T-helper 2 cell treated with Interferon-gamma antibody and Interleukin-4, amounts not matched to agents 5 μg/mL and 100 μg/mL, for 36 hours (primary cell): ENCODE data around the gene KCNMB4.

Experiments used
- DNase-seq: peaks from one replicate; pipeline ENCODE4 v3.0.0; 2021; ENCODE audit warnings: low spot score
- H3K27ac Mint-ChIP-seq: one replicate; pipeline ENCODE4 v1.8.0; 2021; ENCODE audit warnings: mild to moderate bottlenecking, mixed read lengths
- H3K27me3 Mint-ChIP-seq: one replicate; pipeline ENCODE4 v1.8.0; 2021; ENCODE audit warnings: low read depth, mixed read lengths
- H3K36me3 Mint-ChIP-seq: one replicate; pipeline ENCODE4 v1.8.0; 2021; ENCODE audit warnings: low read depth, mixed read lengths
- H3K4me1 Mint-ChIP-seq: one replicate; pipeline ENCODE4 v1.8.0; 2021; ENCODE audit warnings: low read depth, mixed read lengths
- H3K4me3 Mint-ChIP-seq: one replicate; pipeline ENCODE4 v1.8.0; 2022; ENCODE audit warnings: mild to moderate bottlenecking, moderate library complexity, mixed read lengths
- H3K9me3 Mint-ChIP-seq: one replicate; pipeline ENCODE4 v1.8.0; 2021; ENCODE audit warnings: mixed read lengths

Gene KCNMB4

DNA sequence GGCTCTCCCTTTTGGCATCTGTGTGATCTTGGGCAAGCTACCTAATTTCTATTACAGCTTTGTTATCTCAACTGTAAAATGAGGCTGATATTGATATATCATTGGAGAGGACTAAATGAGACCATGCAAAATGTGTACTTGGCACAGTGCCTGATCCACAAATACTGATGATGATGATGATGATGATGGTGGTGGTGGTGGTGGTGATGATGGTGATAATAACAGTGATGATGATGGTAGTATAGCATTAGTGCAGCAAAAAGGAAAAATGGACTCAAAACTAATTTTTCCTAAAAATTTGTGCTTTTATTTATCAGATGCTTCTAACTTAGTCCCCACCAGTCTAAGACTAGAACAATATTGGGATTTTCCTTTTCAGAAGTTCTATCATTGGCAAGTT is 70.7 kb downstream of the KCNMB4 start:
- Mint-ChIP-seq H3K4me3 (no peak overlapping the region), H3K36me3 (no peaks in the 10 kb centered on the region), H3K4me1 (no peaks in the 10 kb centered on the region), H3K9me3 (no peaks in the 10 kb centered on the region), H3K27me3 (no peaks in the 10 kb centered on the region), H3K27ac (no peak overlapping the region)
- DNase-seq, result no peak

- Mint-ChIP-seq H3K9me3 (no peaks in the 10 kb centered on the region), H3K4me3 (no peak overlapping the region), H3K27me3 (no peaks in the 10 kb centered on the region), H3K27ac (no peak overlapping the region), H3K4me1 (no peaks in the 10 kb centered on the region), H3K36me3 (no peaks in the 10 kb centered on the region)
- no peak for DNase-seq
Observed at GRCh38 chr12:70443062-70443673, 77.1 kb downstream of the KCNMB4 start.

DNA sequence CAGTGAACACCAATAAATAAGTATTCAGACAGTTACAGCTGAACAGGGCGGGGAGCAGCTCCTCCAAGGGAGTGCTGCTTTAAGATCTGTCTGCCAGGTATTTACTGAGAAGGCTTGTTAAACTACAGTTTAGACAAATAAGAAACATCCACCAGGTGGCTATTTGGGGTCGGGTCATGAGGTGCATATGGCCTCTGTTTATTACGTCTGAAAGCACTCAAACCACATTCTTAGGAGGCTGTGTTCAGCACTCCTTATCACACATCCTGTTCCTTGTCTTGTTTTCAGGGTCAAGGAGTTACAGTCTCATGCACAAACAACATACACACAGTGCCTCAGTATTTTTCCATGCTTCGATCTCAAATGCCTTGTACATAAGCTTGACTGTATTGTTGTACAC is 78.8 kb downstream of the KCNMB4 start:
- H3K27ac Mint-ChIP-seq, result no peak overlapping the region
- no peaks in the 10 kb centered on the region for H3K36me3 Mint-ChIP-seq
- H3K4me1 Mint-ChIP-seq, result no peaks in the 10 kb centered on the region
- no peaks in the 10 kb centered on the region for H3K27me3 Mint-ChIP-seq
- no peak for DNase-seq
- H3K4me3 Mint-ChIP-seq, result no peak overlapping the region
- peaks cover 6% of the 10 kb centered on the region for H3K9me3 Mint-ChIP-seq

DNA sequence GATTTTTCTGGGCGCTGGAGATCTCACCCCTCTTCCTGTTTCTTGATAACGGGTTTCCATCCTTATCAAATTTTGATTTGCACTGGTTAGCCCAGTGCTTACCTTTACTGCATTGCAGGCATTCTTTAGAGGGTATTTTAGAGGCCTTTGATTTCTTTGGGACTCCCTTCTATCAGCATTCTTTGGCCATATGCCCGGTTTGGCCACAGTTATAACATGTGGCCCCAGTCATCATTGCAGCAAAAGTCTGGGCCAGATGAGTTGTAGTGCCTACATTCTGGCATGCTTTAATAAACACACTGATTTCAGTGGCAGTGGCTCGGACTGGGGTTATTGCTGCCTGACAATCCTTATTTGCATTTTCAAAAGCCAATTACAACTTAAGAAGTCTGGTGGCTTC is 82.3 kb downstream of the KCNMB4 start:
- no peak for DNase-seq
- no peak overlapping the region for H3K27ac Mint-ChIP-seq
- H3K4me3 Mint-ChIP-seq, result no peak overlapping the region
- no peaks in the 10 kb centered on the region for H3K4me1 Mint-ChIP-seq
- H3K36me3 Mint-ChIP-seq, result no peaks in the 10 kb centered on the region
- H3K27me3 Mint-ChIP-seq, result no peaks in the 10 kb centered on the region
- peaks cover 9% of the 10 kb centered on the region for H3K9me3 Mint-ChIP-seq

- no peaks in the 10 kb centered on the region for H3K4me1 Mint-ChIP-seq
- no peak overlapping the region for H3K4me3 Mint-ChIP-seq
- DNase-seq, result no peak
- no peaks in the 10 kb centered on the region for H3K27me3 Mint-ChIP-seq
- H3K27ac Mint-ChIP-seq, result no peak overlapping the region
- H3K36me3 Mint-ChIP-seq, result no peaks in the 10 kb centered on the region
- H3K9me3 Mint-ChIP-seq, result peaks cover 9% of the 10 kb centered on the region
Observed at GRCh38 chr12:70449074-70449752, 83.1 kb downstream of the KCNMB4 start.

DNA sequence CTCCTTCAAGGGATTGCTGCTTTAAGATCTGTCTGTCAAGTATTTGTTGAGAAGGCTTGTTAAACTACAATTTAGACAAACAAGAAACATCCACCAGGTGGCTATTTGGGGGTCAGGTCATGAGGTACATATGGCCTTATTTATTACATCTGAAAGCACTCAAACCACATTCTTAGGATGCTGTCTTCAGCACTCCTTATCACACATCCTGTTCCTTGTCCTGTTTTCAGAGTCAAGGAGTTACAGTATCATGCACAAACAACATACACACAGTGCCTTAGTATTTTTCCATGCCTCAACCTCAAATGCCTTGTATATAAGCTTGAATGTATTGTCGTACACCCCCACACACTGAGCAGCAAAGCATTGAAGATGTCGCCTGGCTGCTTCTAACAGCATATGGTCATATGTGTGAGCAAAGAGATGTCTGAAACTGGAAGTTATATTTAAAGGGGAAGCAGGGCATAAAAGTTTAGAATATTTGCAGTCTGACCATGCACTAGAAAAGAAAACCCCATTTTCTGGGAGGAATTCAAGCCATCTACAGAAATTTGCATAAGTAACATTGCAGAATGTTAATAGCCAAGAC is 83.8 kb downstream of the KCNMB4 start:
- H3K27ac Mint-ChIP-seq, result no peak overlapping the region
- no peak overlapping the region for H3K4me3 Mint-ChIP-seq
- H3K4me1 Mint-ChIP-seq, result no peaks in the 10 kb centered on the region
- H3K27me3 Mint-ChIP-seq, result no peaks in the 10 kb centered on the region
- peaks cover 9% of the 10 kb centered on the region for H3K9me3 Mint-ChIP-seq
- H3K36me3 Mint-ChIP-seq, result no peaks in the 10 kb centered on the region
- DNase-seq, result no peak

GRCh38 chr12:70451528-70451927 is 85.4 kb downstream of the KCNMB4 start:
- Mint-ChIP-seq H3K36me3 (no peaks in the 10 kb centered on the region), H3K4me3 (no peak overlapping the region), H3K27ac (no peak overlapping the region), H3K27me3 (no peaks in the 10 kb centered on the region), H3K4me1 (no peaks in the 10 kb centered on the region), H3K9me3 (peaks cover 9% of the 10 kb centered on the region)
- DNase-seq, result no peak

DNA sequence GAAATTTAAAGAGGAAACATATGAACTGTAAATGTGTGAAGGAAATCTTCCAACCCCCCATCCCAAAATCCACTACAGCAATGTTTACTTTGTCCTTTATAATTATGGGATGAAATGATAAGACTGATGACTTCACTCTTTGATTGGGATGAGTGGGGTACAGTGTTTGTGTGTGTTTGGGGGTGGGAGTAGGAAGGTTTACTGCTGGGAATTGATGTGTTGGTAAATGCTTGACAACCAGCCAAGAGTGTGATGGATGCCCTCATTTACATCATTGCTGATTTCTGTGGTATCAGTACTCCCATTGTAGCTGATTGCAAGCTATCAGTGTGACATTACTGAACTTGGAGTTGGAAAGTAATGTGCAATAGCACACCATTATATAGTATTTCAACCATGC is 90.9 kb downstream of the KCNMB4 start:
- no peak for DNase-seq
- H3K27ac Mint-ChIP-seq, result no peak overlapping the region
- no peak overlapping the region for H3K4me3 Mint-ChIP-seq
- H3K27me3 Mint-ChIP-seq, result no peaks in the 10 kb centered on the region
- no peaks in the 10 kb centered on the region for H3K36me3 Mint-ChIP-seq
- H3K9me3 Mint-ChIP-seq, result peaks cover 5% of the 10 kb centered on the region
- H3K4me1 Mint-ChIP-seq, result no peaks in the 10 kb centered on the region

DNA sequence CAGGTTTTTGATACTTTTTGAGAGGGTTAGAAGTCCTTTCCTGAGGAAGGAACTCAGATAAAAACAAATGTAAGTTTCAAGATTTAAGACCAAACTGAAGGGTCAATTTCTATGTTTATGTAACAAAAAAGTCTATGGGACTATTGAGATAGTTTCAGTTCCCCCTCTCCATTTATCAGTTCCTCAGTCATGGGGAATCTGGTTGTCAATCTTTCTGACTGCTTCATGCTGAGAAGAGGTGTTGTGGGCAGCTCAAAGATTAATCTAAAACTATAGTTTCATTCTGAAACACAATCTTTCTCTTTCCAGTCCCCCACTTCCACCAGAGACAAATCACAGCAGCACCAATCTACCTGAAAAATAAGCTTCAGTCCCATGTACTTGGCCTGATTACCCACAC is 93.7 kb downstream of the KCNMB4 start:
- Mint-ChIP-seq H3K9me3 (peaks cover 14% of the 10 kb centered on the region), H3K4me3 (no peak overlapping the region), H3K36me3 (no peaks in the 10 kb centered on the region), H3K27me3 (no peaks in the 10 kb centered on the region), H3K27ac (no peak overlapping the region), H3K4me1 (no peaks in the 10 kb centered on the region)
- DNase-seq, result no peak

GRCh38 chr12:70463997-70464396 is 97.9 kb downstream of the KCNMB4 start:
- no peak for DNase-seq
- no peak overlapping the region for H3K27ac Mint-ChIP-seq
- peaks cover 14% of the 10 kb centered on the region for H3K9me3 Mint-ChIP-seq
- H3K4me3 Mint-ChIP-seq, result no peak overlapping the region
- no peaks in the 10 kb centered on the region for H3K4me1 Mint-ChIP-seq
- H3K36me3 Mint-ChIP-seq, result no peaks in the 10 kb centered on the region
- H3K27me3 Mint-ChIP-seq, result no peaks in the 10 kb centered on the region

DNA sequence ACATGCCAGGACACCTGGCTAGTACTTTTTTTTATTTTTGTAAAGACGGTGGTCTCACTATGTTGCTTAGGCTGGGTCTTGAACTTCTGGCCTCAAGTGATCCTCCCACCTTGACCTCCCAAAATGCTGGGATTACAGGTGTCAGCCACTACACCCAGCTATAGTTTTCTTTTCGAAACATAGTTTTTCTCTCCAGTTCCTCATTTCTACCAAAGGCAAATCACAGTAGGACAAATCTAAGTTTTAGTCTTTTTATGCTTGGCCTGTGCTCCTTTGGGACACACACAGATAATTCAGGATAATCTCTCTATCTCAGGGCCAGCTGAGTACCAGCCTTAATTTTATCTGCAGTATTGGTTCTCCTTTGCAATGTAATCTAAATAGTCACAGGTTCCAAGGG is 100.7 kb downstream of the KCNMB4 start:
- Mint-ChIP-seq H3K36me3 (no peaks in the 10 kb centered on the region), H3K27ac (no peak overlapping the region), H3K9me3 (peaks cover 9% of the 10 kb centered on the region), H3K4me1 (no peaks in the 10 kb centered on the region), H3K4me3 (no peak overlapping the region), H3K27me3 (no peaks in the 10 kb centered on the region)
- DNase-seq, result no peak

DNA sequence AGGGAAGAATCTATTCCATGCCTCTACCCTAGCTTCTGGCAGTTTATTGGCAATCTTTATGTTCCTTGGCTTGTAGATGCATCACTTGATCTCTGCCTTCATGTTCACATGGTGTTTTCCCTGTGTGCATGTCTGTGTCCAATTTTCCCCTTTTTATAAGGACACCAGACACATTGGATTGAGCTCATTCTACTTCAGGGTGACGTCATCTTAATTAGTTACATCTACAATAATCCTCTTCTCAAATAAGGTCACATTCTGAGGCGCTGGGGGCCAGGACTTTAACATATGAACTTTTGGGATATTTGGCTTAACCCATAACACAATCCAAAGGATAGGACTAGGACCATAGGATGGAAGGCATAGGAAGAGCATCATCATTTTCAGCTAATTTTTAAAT is 101.4 kb downstream of the KCNMB4 start:
- Mint-ChIP-seq H3K4me1 (no peaks in the 10 kb centered on the region), H3K9me3 (peaks cover 9% of the 10 kb centered on the region), H3K4me3 (no peak overlapping the region), H3K27ac (no peak overlapping the region), H3K36me3 (no peaks in the 10 kb centered on the region), H3K27me3 (no peaks in the 10 kb centered on the region)
- DNase-seq, result no peak

DNA sequence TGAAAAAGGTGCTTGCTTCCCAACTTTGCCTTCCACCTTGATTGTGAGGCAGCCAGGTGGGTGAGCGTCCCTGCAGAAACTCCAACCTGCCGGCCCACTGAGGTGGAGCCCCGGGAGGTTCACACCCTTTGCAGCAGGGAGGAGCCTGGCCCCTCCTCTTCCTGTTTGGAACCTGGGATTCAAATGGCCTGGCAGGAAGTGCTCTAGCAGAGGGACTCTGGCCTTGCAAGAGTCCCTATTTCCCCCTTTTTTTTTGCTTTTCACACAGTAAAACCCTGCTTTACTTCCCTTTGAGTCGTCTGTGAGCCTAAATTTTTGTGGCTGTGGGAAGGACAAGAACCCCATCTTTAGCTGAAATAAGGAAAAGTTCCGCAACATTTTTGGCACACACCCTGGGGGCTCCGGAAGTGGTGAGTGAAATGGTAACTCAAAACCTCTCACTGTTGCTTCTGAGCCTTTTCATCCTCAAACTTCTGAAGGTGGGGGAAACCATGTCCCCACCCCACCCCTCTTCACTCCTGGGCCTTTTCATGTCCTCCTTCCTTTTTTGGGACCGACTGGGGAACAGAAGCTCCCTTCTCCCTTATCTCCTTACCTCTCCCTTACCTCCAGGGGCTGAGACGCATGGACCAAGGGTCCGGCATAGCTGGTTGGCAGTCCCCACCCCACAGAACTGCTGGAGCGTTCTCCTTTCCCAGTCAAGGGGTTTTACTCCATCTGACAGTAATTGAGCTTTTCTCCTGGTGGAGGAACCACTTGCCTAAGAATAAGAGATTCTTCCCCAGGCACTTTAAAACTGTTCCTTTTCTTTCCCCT is 102.0 kb downstream of the KCNMB4 start:
- H3K4me1 Mint-ChIP-seq, result no peaks in the 10 kb centered on the region
- H3K36me3 Mint-ChIP-seq, result no peaks in the 10 kb centered on the region
- DNase-seq, result no peak
- H3K4me3 Mint-ChIP-seq, result no peak overlapping the region
- H3K9me3 Mint-ChIP-seq, result peaks cover 9% of the 10 kb centered on the region
- no peaks in the 10 kb centered on the region for H3K27me3 Mint-ChIP-seq
- no peak overlapping the region for H3K27ac Mint-ChIP-seq

DNA sequence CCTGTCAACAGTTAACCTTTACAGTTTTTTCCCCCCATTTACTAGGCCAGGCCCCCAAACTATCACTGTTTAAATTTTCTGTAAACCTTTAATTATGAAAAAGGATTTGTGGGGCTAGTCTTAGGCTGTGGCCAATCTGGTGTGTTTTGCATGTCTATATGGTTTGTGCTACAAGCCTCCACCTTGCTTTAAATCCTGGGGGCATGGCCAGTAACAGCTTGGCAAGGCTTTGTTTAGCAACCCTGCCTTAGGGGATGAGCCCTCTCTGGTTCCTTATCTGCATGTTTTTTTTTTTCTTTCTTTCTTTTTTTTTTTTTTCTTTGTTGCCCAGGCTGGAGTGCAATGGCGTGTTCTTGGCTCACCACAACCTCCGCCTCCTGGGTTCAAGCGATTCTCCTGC is 102.7 kb downstream of the KCNMB4 start:
- no peak for DNase-seq
- H3K36me3 Mint-ChIP-seq, result no peaks in the 10 kb centered on the region
- H3K4me3 Mint-ChIP-seq, result no peak overlapping the region
- no peak overlapping the region for H3K27ac Mint-ChIP-seq
- H3K9me3 Mint-ChIP-seq, result peaks cover 9% of the 10 kb centered on the region
- no peaks in the 10 kb centered on the region for H3K27me3 Mint-ChIP-seq
- H3K4me1 Mint-ChIP-seq, result no peaks in the 10 kb centered on the region
